NT2/D1 (cell line): ENCODE data around the gene NCOA3.

Experiments
- SUZ12 ChIP-seq: IDR thresholded peaks from 2 replicates; pipeline ENCODE4 v1.6.1; 2011; ENCODE audit not compliant: insufficient read length, insufficient read depth; ENCODE audit errors: extremely low read depth
- YY1 ChIP-seq: IDR thresholded peaks from 2 replicates; pipeline ENCODE4 v1.6.1; 2011; ENCODE audit not compliant: insufficient read length, insufficient read depth
- ZNF274 ChIP-seq: IDR thresholded peaks from 2 replicates; pipeline ENCODE4 v1.6.1; 2011; ENCODE audit warnings: mild to moderate bottlenecking, low read depth, low read length

- TF ChIP-seq ZNF274, result no peak
- no peak for TF ChIP-seq SUZ12
- no peak for TF ChIP-seq YY1
Measured at GRCh38 chr20:47465335-47466090, 36.2 kb upstream of the NCOA3 start.
